WI38 (cell line): Measurements from ENCODE around the gene REEP2.

Experiments used
- H3K4me3 ChIP-seq: 2 replicates; pipeline ENCODE4 v1.5.1; 2011; ENCODE audit warnings: low read depth, mild to moderate bottlenecking, control low read depth, low read length
- TF ChIP-seq, protein P1 (sequence below): IDR thresholded peaks from 2 replicates; pipeline ENCODE4 v1.5.1; 2012; ENCODE audit warnings: low read depth, mild to moderate bottlenecking, control low read depth, low read length

Gene REEP2

DNA sequence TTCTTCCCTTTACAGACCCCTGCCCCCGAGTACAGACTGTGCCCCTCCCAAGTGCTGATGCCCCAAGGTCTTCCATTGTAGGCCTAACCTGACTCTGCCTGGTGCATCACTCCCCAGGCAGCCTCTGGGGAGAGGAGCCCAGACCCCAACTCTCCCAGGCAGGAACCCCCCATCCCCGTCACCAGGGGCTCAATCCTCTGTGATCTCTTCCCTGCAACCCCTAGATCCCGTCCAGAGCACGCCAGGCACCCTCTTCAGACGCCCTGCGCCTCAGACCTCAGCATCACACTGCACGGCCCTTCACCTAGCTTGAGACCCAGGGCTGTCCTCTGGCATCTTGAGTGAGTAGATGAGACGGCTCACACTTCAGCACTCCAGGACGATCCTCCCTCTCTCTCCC, 20.0 kb downstream of the REEP2 start:
- TF ChIP-seq, protein P1, sequence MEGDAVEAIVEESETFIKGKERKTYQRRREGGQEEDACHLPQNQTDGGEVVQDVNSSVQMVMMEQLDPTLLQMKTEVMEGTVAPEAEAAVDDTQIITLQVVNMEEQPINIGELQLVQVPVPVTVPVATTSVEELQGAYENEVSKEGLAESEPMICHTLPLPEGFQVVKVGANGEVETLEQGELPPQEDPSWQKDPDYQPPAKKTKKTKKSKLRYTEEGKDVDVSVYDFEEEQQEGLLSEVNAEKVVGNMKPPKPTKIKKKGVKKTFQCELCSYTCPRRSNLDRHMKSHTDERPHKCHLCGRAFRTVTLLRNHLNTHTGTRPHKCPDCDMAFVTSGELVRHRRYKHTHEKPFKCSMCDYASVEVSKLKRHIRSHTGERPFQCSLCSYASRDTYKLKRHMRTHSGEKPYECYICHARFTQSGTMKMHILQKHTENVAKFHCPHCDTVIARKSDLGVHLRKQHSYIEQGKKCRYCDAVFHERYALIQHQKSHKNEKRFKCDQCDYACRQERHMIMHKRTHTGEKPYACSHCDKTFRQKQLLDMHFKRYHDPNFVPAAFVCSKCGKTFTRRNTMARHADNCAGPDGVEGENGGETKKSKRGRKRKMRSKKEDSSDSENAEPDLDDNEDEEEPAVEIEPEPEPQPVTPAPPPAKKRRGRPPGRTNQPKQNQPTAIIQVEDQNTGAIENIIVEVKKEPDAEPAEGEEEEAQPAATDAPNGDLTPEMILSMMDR: no peak
- no peak overlapping the region for H3K4me3 ChIP-seq

- TF ChIP-seq, protein P1: no peak
- no peak overlapping the region for H3K4me3 ChIP-seq
Measured at GRCh38 chr5:138459311-138459933, 20.6 kb downstream of the REEP2 start.

GRCh38 chr5:138460032-138460693, 21.3 kb downstream of the REEP2 start:
- TF ChIP-seq, protein P1: no peak
- no peak overlapping the region for H3K4me3 ChIP-seq

DNA sequence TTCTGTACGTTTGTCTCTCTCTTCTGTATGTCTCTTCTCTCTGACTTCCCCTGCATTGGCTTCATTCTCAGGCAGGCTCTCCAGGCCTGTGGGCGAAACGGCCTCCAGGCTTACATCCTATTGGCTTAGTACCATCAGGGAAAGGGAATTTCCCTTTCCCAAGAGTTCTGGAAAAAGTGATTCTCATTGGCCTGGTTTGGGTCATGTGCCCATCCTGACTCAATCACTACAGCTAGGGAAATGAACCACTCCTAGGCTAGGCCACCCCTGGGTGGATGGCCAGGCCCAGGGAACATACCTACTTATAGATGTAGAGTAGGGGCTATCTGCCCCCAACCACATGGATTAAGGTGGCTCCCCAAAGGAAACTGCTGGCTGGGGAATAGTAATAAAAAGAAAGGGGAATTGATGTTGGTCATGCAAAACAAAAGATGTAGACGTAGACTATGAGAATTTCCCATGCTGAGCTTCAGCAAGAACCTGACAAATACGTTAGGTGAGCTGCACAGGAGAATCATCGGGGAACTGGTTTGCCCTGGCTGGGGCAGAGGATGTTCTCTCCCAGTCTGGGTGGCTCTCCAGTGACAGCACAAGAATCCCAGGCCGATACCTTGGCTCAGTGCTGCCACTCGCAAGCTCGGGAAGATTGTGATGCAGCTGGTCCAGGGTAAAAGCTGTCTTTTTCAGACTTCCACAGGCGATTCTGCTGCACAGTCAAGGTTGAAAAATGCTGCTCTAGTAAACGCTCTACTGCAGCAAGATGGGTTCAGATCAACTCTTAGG, 22.7 kb downstream of the REEP2 start:
- TF ChIP-seq, protein P1: no peak

DNA sequence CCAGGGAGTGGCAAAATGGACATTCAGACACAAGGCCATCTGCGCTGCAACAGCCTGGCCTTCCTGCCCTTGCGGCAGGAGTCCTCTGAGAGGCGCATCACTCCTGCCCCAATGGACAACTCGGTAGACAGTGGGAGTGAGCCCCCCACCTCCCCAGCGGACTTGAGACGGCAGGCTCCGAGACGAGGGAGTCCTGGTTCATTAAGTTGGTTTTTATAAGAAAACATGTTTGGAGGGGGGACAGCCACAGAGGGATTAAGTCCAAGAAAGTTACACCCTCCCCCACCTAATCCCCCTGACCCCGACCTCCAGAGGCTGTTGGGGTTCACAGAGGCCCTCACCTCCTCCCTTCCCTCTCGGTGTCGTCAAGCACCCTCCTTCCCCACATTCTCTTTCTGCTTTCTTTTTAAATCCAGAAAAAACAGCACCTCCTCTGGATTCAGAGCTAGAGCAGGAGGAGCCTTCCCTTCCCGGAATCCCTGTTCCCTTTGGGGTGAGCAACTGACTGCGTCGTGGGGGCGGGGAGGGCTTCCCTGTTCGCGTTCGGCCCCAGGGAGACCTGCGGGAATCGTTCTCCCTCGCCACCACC, 24.7 kb downstream of the REEP2 start:
- H3K4me3 ChIP-seq: peak overlapping the region; percentile 82
- TF ChIP-seq, protein P1: no peak

More for the DNA sequence above, 22.7 kb downstream of the REEP2 start:
- H3K4me3 ChIP-seq: no peak overlapping the region

- H3K4me3 ChIP-seq: peak overlapping the region; percentile 82
- TF ChIP-seq, protein P1: peak; percentile 70
Measured at GRCh38 chr5:138464008-138464387, 25.1 kb downstream of the REEP2 start.
